A673 (cell line): ENCODE data around the gene CDK11B. TPM values are rescaled to one million over a fixed set of nuclear protein-coding genes. Genes with fewer than 3 reads are reported as not detected.
"Not testable (repeated sequence)": the region's sequence is repeated elsewhere in the genome, so short reads cannot be mapped to it uniquely, and the experiment has no call there.

ENCODE experiments used
- Bru-seq: library from RNA; stranded (reverse); fragments of 400-500 nt; gene quantifications from one replicate; lab custom pipeline; 2021; lab: Mats Ljungman, UMichigan
- BruChase-seq, 2 experiments: library from RNA; stranded (reverse); fragments of 400-500 nt; gene quantifications; one replicate each; lab custom pipeline; 2021; lab: Mats Ljungman, UMichigan
- BruUV-seq: library from RNA; stranded (reverse); fragments of 400-500 nt; replicated peaks from 2 replicates; lab custom pipeline; 2021; lab: Mats Ljungman, UMichigan
- CTCF ChIA-PET: fragments of 300-600 bp; sonication (Branson Sonifier 250); formaldehyde crosslinking; loops from one replicate; lab custom pipeline; 2022; ENCODE audit warnings: antibody characterized with exemption; lab: Charles Lee
- POLR2A ChIA-PET: fragments of 300-600 bp; sonication (Branson Sonifier 250); formaldehyde crosslinking; loops from one replicate; lab custom pipeline; 2022; ENCODE audit warnings: antibody characterized with exemption; ENCODE audit not compliant: low non-redundant PET; lab: Charles Lee
- DNase-seq: peaks from one replicate; pipeline ENCODE4 v3.0.0-alpha.2; 2015; ENCODE audit warnings: low spot score
- H3K27ac ChIP-seq: fragments of 200-600 bp; sonication (generic); 2 replicates; pipeline ENCODE4 v1.5.1; 2016; ENCODE audit warnings: mixed run types, low read depth, mild to moderate bottlenecking, mixed read lengths, antibody characterized with exemption, low read length; ENCODE audit not compliant: poor library complexity, severe bottlenecking
- H3K27me3 ChIP-seq: fragments of 200-600 bp; sonication (generic); replicated peaks from 2 replicates; pipeline ENCODE4 v1.6.1; 2017; ENCODE audit warnings: mixed run types, low read depth, mild to moderate bottlenecking, mixed read lengths, antibody characterized with exemption, low read length; ENCODE audit not compliant: insufficient read depth, poor library complexity
- H3K36me3 ChIP-seq: fragments of 200-600 bp; sonication (generic); 2 replicates; pipeline ENCODE4 v1.6.1; 2016; ENCODE audit warnings: mixed run types, mild to moderate bottlenecking, mixed read lengths, antibody characterized with exemption, low read length; ENCODE audit not compliant: insufficient read depth, poor library complexity, severe bottlenecking
- H3K4me1 ChIP-seq: fragments of 200-600 bp; sonication (generic); 2 replicates; pipeline ENCODE4 v1.6.1; 2017; ENCODE audit warnings: mixed run types, mild to moderate bottlenecking, mixed read lengths, antibody characterized with exemption, low read length; ENCODE audit not compliant: insufficient read depth, poor library complexity, severe bottlenecking
- H3K4me3 ChIP-seq: fragments of 200-600 bp; sonication (generic); 2 replicates; pipeline ENCODE4 v1.5.1; 2016; ENCODE audit warnings: low read depth, mixed run types, mild to moderate bottlenecking, mixed read lengths, low read length; ENCODE audit not compliant: poor library complexity, severe bottlenecking
- H3K9me3 ChIP-seq: fragments of 200-600 bp; sonication (generic); 2 replicates; pipeline ENCODE4 v1.6.1; 2016; ENCODE audit warnings: mixed run types, low read depth, mild to moderate bottlenecking, mixed read lengths, antibody characterized with exemption, low read length; ENCODE audit not compliant: poor library complexity, severe bottlenecking
- CTCF ChIP-seq: fragments of 300-800, 200-600 bp; sonication (generic); conservative IDR thresholded peaks from 2 replicates; pipeline ENCODE4 v1.5.1; 2017; ENCODE audit warnings: low read depth, mild to moderate bottlenecking, antibody characterized with exemption, low read length, moderate library complexity, mixed read lengths
- intact Hi-C: fragments of 100-400 bp; cut with micrococcal nuclease; formaldehyde crosslinking; loops from one replicate; pipeline ENCODE4 v1.10.0; 2022; ENCODE audit not compliant: unreplicated experiment
- long read RNA-seq: library from polyadenylated mRNA; stranded (forward); transcript quantifications from one replicate; pipeline ENCODE4 v2.0.0, GENCODE V29; 2022
- total RNA-seq: library from RNA; stranded (reverse); gene quantifications from 2 replicates; pipeline ENCODE4 v1.2.3, GENCODE V29; 2021

Gene CDK11B
- total RNA-seq (38.1 and 39.4 TPM in 2 replicates), Bru-seq, nascent RNA (percentile 76 among the genes with signal in this experiment), BruChase-seq, experiment 1, labeled RNA remaining after a 2-hour chase (percentile 78 among the genes with signal in this experiment), BruChase-seq, experiment 2, labeled RNA remaining after a 6-hour chase (percentile 89 among the genes with signal in this experiment)
- long read RNA-seq, partial matches to known transcripts: 8 of 20 reads
- long read RNA-seq, other reads (novel, unspliced or antisense): 7 of 20 reads

- intact Hi-C loops: loop anchor here (5.0 kb wide), 1 partner anchor 63 kb away; the partner anchor contains the start of gene CDK11A
- POLR2A ChIA-PET, BruUV-seq, H3K4me1 ChIP-seq, H3K9me3 ChIP-seq, H3K27me3 ChIP-seq: not testable (repeated sequence)
- CTCF ChIA-PET: interaction anchor here (0.6 kb wide), 1 partner anchor 250 kb away, joined by 3 read pairs; no protein-coding TSS in a partner anchor
- peak; percentile 38; the same call in 1 of the 2 replicates for TF ChIP-seq CTCF
- Histone ChIP-seq H3K4me3 (peak within 1 kb of the TSS; percentile 90), H3K27ac (peak within 1 kb of the TSS; percentile 100), H3K36me3 (peaks cover 30% of the 10 kb centered on the region)
- peak; percentile 97 for DNase-seq
These were observed at the start of gene CDK11B for GRCh38 chr1:1658583-1659549. Gene CDK11B (minus strand): TSS chr1:1659004. CDS start chr1:1657485, 1,519 bp downstream.

- BruUV-seq, H3K4me1 ChIP-seq, H3K36me3 ChIP-seq, H3K4me3 ChIP-seq, intact Hi-C loops, H3K27me3 ChIP-seq, CTCF ChIA-PET, POLR2A ChIA-PET, H3K27ac ChIP-seq, H3K9me3 ChIP-seq, DNase-seq: not testable (repeated sequence)
These were observed 49.1 kb upstream of the CDK11B start for GRCh38 chr1:1707897-1708296.

- H3K27ac ChIP-seq, H3K4me3 ChIP-seq, POLR2A ChIA-PET, intact Hi-C loops, H3K27me3 ChIP-seq, H3K9me3 ChIP-seq, H3K4me1 ChIP-seq, BruUV-seq, H3K36me3 ChIP-seq, DNase-seq, CTCF ChIA-PET: not testable (repeated sequence)
These were observed 48.4 kb upstream of the CDK11B start for GRCh38 chr1:1707241-1707640.

- H3K4me1 ChIP-seq, DNase-seq, H3K27me3 ChIP-seq, H3K4me3 ChIP-seq, CTCF ChIA-PET, H3K27ac ChIP-seq, H3K36me3 ChIP-seq, intact Hi-C loops, POLR2A ChIA-PET, BruUV-seq, H3K9me3 ChIP-seq: not testable (repeated sequence)
These were observed 46.8 kb upstream of the CDK11B start for GRCh38 chr1:1705623-1706022.

GRCh38 chr1:1704284-1704957 is 45.6 kb upstream of the CDK11B start:
- POLR2A ChIA-PET: not testable (repeated sequence)

More at GRCh38 chr1:1704284-1704957, 45.6 kb upstream of the CDK11B start:
- H3K9me3 ChIP-seq, intact Hi-C loops, CTCF ChIA-PET, H3K27ac ChIP-seq, BruUV-seq, DNase-seq, H3K36me3 ChIP-seq, H3K4me3 ChIP-seq, H3K4me1 ChIP-seq, H3K27me3 ChIP-seq: not testable (repeated sequence)
